ENCODE measurements around the gene IRF5. TPM values are rescaled to one million over a fixed set of nuclear protein-coding genes. Genes with fewer than 3 reads are reported as not detected.

IRF5 gene
- total RNA-seq, 2 donors from 2014 or later: 2.7 to 4.4 TPM

- Histone ChIP-seq H3K36me3 (no peaks in the 10 kb centered on the region), H3K4me3 (no peak overlapping the region), H3K4me1 (peaks cover 0 to 2% of the 10 kb centered on the region in 2 donors), H3K9me3 (no peaks in the 10 kb centered on the region), H3K27me3 (no peaks in the 10 kb centered on the region), H3K27ac (no peak overlapping the region)
- peak; percentile 28 to 67 for TF ChIP-seq CTCF (IDR thresholded peaks at IDR 0.05)
- DNase-seq (ENCODE audit: low spot score): no peak
Observed at GRCh38 chr7:128904381-128905197, 33.1 kb upstream of the IRF5 start.

GRCh38 chr7:128906001-128906765 is 31.5 kb upstream of the IRF5 start:
- Histone ChIP-seq H3K9me3 (no peaks in the 10 kb centered on the region), H3K4me1 (peaks cover 0 to 15% of the 10 kb centered on the region in 2 donors), H3K27ac (no peak overlapping the region), H3K27me3 (peaks cover 4 to 8% of the 10 kb centered on the region in 2 donors), H3K36me3 (no peaks in the 10 kb centered on the region), H3K4me3 (no peak overlapping the region)
- DNase-seq (ENCODE audit: low spot score): no peak
- TF ChIP-seq CTCF (IDR thresholded peaks at IDR 0.05): no peak

- Histone ChIP-seq H3K4me1 (peaks cover 0 to 15% of the 10 kb centered on the region in 2 donors), H3K27ac (no peak overlapping the region), H3K36me3 (no peaks in the 10 kb centered on the region), H3K4me3 (no peak overlapping the region), H3K9me3 (no peaks in the 10 kb centered on the region), H3K27me3 (peaks cover 4 to 8% of the 10 kb centered on the region in 2 donors)
- no peak for TF ChIP-seq CTCF (IDR thresholded peaks at IDR 0.05)
- DNase-seq (ENCODE audit: low spot score): no peak
Observed at GRCh38 chr7:128906766-128907559, 30.8 kb upstream of the IRF5 start.

GRCh38 chr7:128908750-128909624 is 28.7 kb upstream of the IRF5 start:
- DNase-seq (ENCODE audit: low spot score): no peak
- peaks cover 4 to 10% of the 10 kb centered on the region in 2 donors for H3K27me3 ChIP-seq

More at GRCh38 chr7:128908750-128909624, 28.7 kb upstream of the IRF5 start:
- no peaks in the 10 kb centered on the region for H3K9me3 ChIP-seq
- no peaks in the 10 kb centered on the region for H3K36me3 ChIP-seq
- no peak for TF ChIP-seq CTCF (IDR thresholded peaks at IDR 0.05)
- peaks cover 0 to 15% of the 10 kb centered on the region in 2 donors for H3K4me1 ChIP-seq
- no peak overlapping the region for H3K27ac ChIP-seq
- H3K4me3 ChIP-seq: no peak overlapping the region
